B cell (primary cell): ENCODE results near the gene USP7.
"Not testable (repeated sequence)": the region's sequence is repeated elsewhere in the genome, so short reads cannot be mapped to it uniquely, and the experiment has no call there.

Experiments
- EZH2 ChIP-seq: IDR thresholded peaks from 2 replicates; pipeline ENCODE4 v1.6.1; 2012; ENCODE audit warnings: borderline replicate concordance, low read depth, mild to moderate bottlenecking, moderate library complexity, low read length; ENCODE audit not compliant: insufficient read depth, poor library complexity, severe bottlenecking
- TF ChIP-seq, protein P1 (sequence below): fragments of 200-600 bp; IDR thresholded peaks from one replicate; pipeline ENCODE4 v1.8.0; 2022; ENCODE audit warnings: antibody characterized with exemption, mild to moderate bottlenecking

DNA sequence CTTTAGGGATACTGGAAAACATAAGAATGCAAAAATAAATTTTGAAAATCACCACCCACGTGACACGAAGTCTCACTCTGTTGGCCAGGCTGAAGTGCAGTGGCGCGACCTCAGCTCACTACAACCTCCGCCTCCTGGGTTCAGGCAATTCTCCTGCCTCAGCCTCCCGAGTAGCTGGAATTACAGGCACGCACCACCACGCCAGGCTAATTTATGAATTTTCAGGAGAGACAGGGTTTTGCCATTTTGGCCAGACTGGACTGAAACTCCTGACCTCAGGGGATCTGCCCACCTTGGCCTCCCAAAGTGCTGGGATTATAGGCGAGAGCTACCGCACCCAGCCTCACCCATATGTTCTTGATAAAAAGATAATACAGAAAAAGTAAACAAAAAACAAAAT is 46.4 kb downstream of the USP7 start:
- TF ChIP-seq, protein P1, sequence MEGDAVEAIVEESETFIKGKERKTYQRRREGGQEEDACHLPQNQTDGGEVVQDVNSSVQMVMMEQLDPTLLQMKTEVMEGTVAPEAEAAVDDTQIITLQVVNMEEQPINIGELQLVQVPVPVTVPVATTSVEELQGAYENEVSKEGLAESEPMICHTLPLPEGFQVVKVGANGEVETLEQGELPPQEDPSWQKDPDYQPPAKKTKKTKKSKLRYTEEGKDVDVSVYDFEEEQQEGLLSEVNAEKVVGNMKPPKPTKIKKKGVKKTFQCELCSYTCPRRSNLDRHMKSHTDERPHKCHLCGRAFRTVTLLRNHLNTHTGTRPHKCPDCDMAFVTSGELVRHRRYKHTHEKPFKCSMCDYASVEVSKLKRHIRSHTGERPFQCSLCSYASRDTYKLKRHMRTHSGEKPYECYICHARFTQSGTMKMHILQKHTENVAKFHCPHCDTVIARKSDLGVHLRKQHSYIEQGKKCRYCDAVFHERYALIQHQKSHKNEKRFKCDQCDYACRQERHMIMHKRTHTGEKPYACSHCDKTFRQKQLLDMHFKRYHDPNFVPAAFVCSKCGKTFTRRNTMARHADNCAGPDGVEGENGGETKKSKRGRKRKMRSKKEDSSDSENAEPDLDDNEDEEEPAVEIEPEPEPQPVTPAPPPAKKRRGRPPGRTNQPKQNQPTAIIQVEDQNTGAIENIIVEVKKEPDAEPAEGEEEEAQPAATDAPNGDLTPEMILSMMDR, result not testable (repeated sequence)
- TF ChIP-seq EZH2, result not testable (repeated sequence)
